ENCODE data around the gene TBC1D3G.
"Not testable (repeated sequence)": the region's sequence is repeated elsewhere in the genome, so short reads cannot be mapped to it uniquely, and the experiment has no call there.

DNA sequence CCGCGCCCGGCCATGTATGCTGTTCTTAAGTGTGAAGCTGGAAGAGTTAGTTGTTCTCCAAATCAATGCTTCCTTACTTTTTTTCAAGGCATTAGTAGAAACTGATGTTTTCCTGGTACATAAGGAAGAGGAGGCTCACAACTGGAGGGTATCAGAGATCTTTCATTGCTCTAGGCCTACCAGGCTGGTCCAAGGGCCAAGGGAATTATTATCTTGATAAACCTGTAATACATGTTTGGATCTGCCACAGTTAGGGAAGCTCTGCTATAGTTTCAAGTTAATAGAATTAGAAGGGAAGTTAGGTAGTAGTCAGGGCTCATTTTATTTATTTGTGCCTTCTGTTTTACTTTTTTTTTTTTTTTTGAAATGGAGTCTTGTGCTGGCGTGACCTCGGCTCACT is 39.5 kb upstream of the TBC1D3G start:
- not testable (repeated sequence) for TF ChIP-seq RAD21, SP1 (IDR thresholded peaks at IDR 0.05)
- TF ChIP-seq, protein P1, sequence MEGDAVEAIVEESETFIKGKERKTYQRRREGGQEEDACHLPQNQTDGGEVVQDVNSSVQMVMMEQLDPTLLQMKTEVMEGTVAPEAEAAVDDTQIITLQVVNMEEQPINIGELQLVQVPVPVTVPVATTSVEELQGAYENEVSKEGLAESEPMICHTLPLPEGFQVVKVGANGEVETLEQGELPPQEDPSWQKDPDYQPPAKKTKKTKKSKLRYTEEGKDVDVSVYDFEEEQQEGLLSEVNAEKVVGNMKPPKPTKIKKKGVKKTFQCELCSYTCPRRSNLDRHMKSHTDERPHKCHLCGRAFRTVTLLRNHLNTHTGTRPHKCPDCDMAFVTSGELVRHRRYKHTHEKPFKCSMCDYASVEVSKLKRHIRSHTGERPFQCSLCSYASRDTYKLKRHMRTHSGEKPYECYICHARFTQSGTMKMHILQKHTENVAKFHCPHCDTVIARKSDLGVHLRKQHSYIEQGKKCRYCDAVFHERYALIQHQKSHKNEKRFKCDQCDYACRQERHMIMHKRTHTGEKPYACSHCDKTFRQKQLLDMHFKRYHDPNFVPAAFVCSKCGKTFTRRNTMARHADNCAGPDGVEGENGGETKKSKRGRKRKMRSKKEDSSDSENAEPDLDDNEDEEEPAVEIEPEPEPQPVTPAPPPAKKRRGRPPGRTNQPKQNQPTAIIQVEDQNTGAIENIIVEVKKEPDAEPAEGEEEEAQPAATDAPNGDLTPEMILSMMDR (IDR thresholded peaks at IDR 0.05; ENCODE audit: low read depth, low read length, missing input control) = not testable (repeated sequence)
